SK-N-SH (cell line): Measurements from ENCODE around the gene MAU2.

ENCODE experiments used
- CTCF ChIP-seq: fragments of 200-600 bp; sonication (generic); IDR thresholded peaks from 2 replicates; pipeline ENCODE4 v1.6.1; 2017; ENCODE audit warnings: antibody characterized with exemption, mild to moderate bottlenecking, moderate library complexity
- FOXJ3 ChIP-seq: sonication (generic); formaldehyde crosslinking; IDR thresholded peaks from 2 replicates; pipeline ENCODE4 v1.5.1; 2020; ENCODE audit warnings: mild to moderate bottlenecking, missing genetic modification reagents
- FOXM1 ChIP-seq: IDR thresholded peaks from 2 replicates; pipeline ENCODE4 v1.4.0; 2012; ENCODE audit warnings: low read depth, mild to moderate bottlenecking
- NFIC ChIP-seq: IDR thresholded peaks from 2 replicates; pipeline ENCODE4 v1.4.0; 2012; ENCODE audit warnings: borderline replicate concordance
- POLR2AphosphoS5 ChIP-seq: IDR thresholded peaks from 2 replicates; pipeline ENCODE4 v1.6.1; 2012; ENCODE audit warnings: low read depth, low read length
- RCOR1 ChIP-seq: fragments of 150-350 bp; IDR thresholded peaks from 2 replicates; pipeline ENCODE4 v1.6.1; 2017; ENCODE audit warnings: antibody characterized with exemption, low read length

DNA sequence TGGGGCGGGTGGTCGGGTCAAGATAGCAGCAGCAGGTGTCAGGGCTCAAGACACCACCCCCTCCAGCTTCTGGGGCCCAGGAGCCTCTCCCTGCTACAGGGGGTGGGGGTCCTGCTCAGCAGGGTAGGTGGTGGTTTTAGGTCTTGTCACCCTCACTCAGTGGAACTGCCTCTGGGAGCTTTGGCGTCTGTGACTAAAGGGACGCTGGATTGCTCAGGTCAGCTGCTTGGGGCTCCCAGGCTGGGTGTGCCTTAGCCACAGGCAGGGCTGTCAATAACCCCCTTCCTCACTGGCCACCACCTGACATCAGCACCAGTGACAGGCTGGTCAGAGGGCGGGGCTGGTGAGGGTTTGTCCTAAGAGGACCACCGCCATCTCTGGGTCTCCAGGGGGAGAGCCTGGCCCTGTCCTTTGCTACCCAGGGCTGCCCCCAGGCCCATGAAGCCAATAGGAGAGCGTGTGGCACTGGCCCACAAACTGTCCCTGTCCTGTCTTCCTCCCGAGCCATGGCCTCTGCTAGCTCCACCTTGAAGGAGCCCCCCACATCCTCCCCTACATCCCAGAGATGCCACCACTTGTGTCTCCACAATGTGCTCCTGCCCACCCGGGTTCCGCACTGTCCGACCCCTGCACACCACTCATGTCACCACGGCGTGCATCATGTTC, 36.4 kb downstream of the MAU2 start:
- no peak for TF ChIP-seq CTCF
- TF ChIP-seq FOXM1: no peak
- TF ChIP-seq FOXJ3: no peak
- TF ChIP-seq POLR2AphosphoS5: no peak
- no peak for TF ChIP-seq NFIC
- TF ChIP-seq RCOR1: no peak
